HFF-Myc (cell line): ENCODE data around the gene IFT57.
"Not testable (repeated sequence)": the region's sequence is repeated elsewhere in the genome, so short reads cannot be mapped to it uniquely, and the experiment has no call there.

Experiments
- DNase-seq: peaks from one replicate; pipeline ENCODE4 v3.0.0-alpha.2; 2011; ENCODE audit warnings: low read depth; ENCODE audit errors: extremely low read depth
- H3K4me3 ChIP-seq: replicated peaks from 2 replicates; pipeline ENCODE4 v1.5.1; 2011; ENCODE audit warnings: low read depth, mild to moderate bottlenecking, control low read depth, low read length
- CTCF ChIP-seq: IDR thresholded peaks from 2 replicates; pipeline ENCODE4 v1.5.1; 2012; ENCODE audit warnings: mild to moderate bottlenecking, low read depth, low read length, control low read depth; ENCODE audit errors: missing control alignments

The IFT57 gene

GRCh38 chr3:108157273-108157672 is 65.0 kb downstream of the IFT57 start:
- no peak for DNase-seq
- no peak overlapping the region for H3K4me3 ChIP-seq
- no peak for TF ChIP-seq CTCF

- no peak for TF ChIP-seq CTCF
- no peak for DNase-seq
These were observed 65.8 kb downstream of the IFT57 start for GRCh38 chr3:108156312-108156853.

GRCh38 chr3:108155642-108156041 is 66.6 kb downstream of the IFT57 start:
- H3K4me3 ChIP-seq, DNase-seq: not testable (repeated sequence)

More at GRCh38 chr3:108156312-108156853, 65.8 kb downstream of the IFT57 start:
- H3K4me3 ChIP-seq: no peak overlapping the region

GRCh38 chr3:108153451-108153981 is 68.7 kb downstream of the IFT57 start:
- no peak for DNase-seq
- peak; percentile 44 for TF ChIP-seq CTCF
- H3K4me3 ChIP-seq: no peak overlapping the region

GRCh38 chr3:108152274-108152673 is 70.0 kb downstream of the IFT57 start:
- H3K4me3 ChIP-seq: no peak overlapping the region
- TF ChIP-seq CTCF: no peak
- DNase-seq: no peak

GRCh38 chr3:108150200-108150599 is 72.0 kb downstream of the IFT57 start:
- no peak overlapping the region for H3K4me3 ChIP-seq
- DNase-seq: no peak
- TF ChIP-seq CTCF: no peak

GRCh38 chr3:108146139-108146538 is 76.1 kb downstream of the IFT57 start:
- no peak overlapping the region for H3K4me3 ChIP-seq
- no peak for TF ChIP-seq CTCF
- DNase-seq: no peak
